Astrocyte of the cerebellum (primary cell): Measurements from ENCODE around the gene TCAF1.
"Not testable (repeated sequence)": the region's sequence is repeated elsewhere in the genome, so short reads cannot be mapped to it uniquely, and the experiment has no call there.

Experiments used
- DNase-seq: peaks from one replicate; pipeline ENCODE4 v3.0.0-alpha.2; 2011; ENCODE audit warnings: low read depth
- H3K4me3 ChIP-seq: 2 replicates; pipeline ENCODE4 v1.5.1; 2011; ENCODE audit warnings: mild to moderate bottlenecking, low read depth, low read length, moderate library complexity
- CTCF ChIP-seq: IDR thresholded peaks from 2 replicates; pipeline ENCODE4 v1.5.1; 2012; ENCODE audit warnings: low read length, low read depth, moderate library complexity, mild to moderate bottlenecking; ENCODE audit errors: missing control alignments
- in situ Hi-C: cut with HindIII; loops from 2 replicates; pipeline ENCODE4 v1.10.0; 2017; ENCODE audit warnings: low sequenced_read_pairs

Gene TCAF1

GRCh38 chr7:143876218-143876617 is 25.8 kb downstream of the TCAF1 start:
- no peak for TF ChIP-seq CTCF
- in situ Hi-C loops, result no loop called here
- H3K4me3 ChIP-seq, result no peak overlapping the region
- no peak for DNase-seq

GRCh38 chr7:143873242-143873641 is 28.7 kb downstream of the TCAF1 start:
- H3K4me3 ChIP-seq, DNase-seq, in situ Hi-C loops: not testable (repeated sequence)

- in situ Hi-C loops, DNase-seq, H3K4me3 ChIP-seq: not testable (repeated sequence)
Measured at GRCh38 chr7:143871534-143871933, 30.4 kb downstream of the TCAF1 start.

- DNase-seq, in situ Hi-C loops, H3K4me3 ChIP-seq: not testable (repeated sequence)
Measured at GRCh38 chr7:143857994-143858393, 44.0 kb downstream of the TCAF1 start.

DNA sequence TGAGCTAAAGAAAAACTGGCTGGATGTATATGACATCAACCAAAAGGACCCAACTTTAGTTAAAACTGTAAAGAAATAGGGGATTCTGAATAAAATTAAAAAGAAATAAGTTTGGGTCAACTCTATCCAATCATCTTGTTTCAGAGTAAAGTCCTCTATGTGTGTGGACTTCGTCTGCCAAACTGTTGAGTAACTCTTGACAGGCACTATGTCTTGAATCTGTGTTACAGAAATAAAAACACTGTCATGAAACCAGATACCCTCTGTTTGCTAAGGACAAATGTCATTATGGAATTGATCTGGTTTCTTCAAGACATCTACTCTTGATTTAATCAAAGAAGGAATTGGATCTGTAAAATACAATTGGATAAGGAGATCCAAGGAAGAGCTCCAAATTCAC is 46.5 kb downstream of the TCAF1 start:
- DNase-seq, result not testable (repeated sequence)

GRCh38 chr7:143850682-143851081 is 51.3 kb downstream of the TCAF1 start:
- no peak for DNase-seq
- in situ Hi-C loops, result no loop called here
- TF ChIP-seq CTCF, result no peak
- H3K4me3 ChIP-seq, result no peak overlapping the region

More for the DNA sequence above, 46.5 kb downstream of the TCAF1 start:
- in situ Hi-C loops, H3K4me3 ChIP-seq: not testable (repeated sequence)

GRCh38 chr7:143849785-143850479 is 52.0 kb downstream of the TCAF1 start:
- TF ChIP-seq CTCF, result no peak
- in situ Hi-C loops, result no loop called here
- DNase-seq, result no peak
- no peak overlapping the region for H3K4me3 ChIP-seq

DNA sequence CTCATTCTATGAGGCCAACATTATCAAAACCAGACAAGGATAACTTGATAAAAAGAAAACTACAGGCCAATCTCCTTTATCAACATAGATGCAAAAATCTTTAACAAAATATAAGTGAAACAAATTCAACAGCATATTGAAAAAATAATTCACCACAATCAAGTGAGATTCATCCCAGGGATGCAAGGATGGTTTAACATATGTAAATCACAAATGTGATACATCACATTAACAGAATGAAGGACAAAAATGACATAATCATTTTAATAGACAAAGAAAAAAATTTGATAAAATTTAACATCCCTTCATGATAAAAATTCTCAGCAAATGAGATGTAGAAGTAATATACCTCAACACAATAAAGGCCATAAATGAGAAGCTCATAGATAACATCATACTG is 53.8 kb downstream of the TCAF1 start:
- no peak for TF ChIP-seq CTCF
- H3K4me3 ChIP-seq, result no peak overlapping the region
- DNase-seq, result no peak
- in situ Hi-C loops, result no loop called here

GRCh38 chr7:143846692-143847091 is 55.3 kb downstream of the TCAF1 start:
- no peak for TF ChIP-seq CTCF
- no peak for DNase-seq
- in situ Hi-C loops, result no loop called here
- no peak overlapping the region for H3K4me3 ChIP-seq

GRCh38 chr7:143841696-143842095 is 60.3 kb downstream of the TCAF1 start:
- H3K4me3 ChIP-seq, in situ Hi-C loops, DNase-seq: not testable (repeated sequence)

- H3K4me3 ChIP-seq, DNase-seq, in situ Hi-C loops: not testable (repeated sequence)
Measured at GRCh38 chr7:143840062-143840461, 61.9 kb downstream of the TCAF1 start.
